ENCODE results near the gene DELE1. TPM values are rescaled to one million over a fixed set of nuclear protein-coding genes. Genes with fewer than 3 reads are reported as not detected.
"Not testable (repeated sequence)": the region's sequence is repeated elsewhere in the genome, so short reads cannot be mapped to it uniquely, and the experiment has no call there.

The DELE1 gene
- polyA plus RNA-seq, 1 donor from 2014 or later = 49.6 TPM

DNA sequence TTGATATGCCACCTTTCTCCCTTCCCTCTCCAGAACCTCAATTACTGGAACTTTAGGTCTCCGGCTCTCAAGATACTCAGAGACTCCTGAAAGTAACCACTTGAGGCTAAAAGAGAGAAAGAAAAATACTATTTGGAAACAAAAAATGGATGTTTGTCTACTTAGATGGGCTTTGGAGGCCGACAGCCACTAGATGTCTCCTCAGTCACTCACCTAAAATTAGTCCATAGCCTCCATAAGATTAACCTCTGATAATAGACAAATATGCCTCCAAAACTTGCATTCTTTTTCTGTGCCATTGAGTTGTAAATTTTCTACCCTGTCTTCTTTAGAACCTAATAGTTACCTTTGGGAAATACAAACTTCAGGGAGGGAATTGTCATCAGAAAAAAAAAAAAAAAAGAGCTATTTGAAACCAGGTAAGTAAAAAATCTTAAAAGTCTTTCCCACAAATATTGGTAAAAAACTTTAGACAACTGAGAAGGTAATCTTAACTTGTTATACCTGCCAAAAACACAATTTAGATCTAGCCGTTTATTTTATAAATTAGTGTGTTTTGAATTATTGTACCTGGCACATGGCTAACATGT, 34.3 kb upstream of the DELE1 start:
- Histone ChIP-seq H3K9me3 (ENCODE audit: low read length) (no peaks in the 10 kb centered on the region), H3K36me3 (ENCODE audit: insufficient read depth, low read length) (no peaks in the 10 kb centered on the region), H3K9me2 (ENCODE audit: insufficient read depth, low read length) (no peaks in the 10 kb centered on the region), H3K27ac (ENCODE audit: low read length) (no peak overlapping the region), H3K79me2 (replicated peaks; ENCODE audit: insufficient read depth, low read length) (no peaks in the 10 kb centered on the region), H2AFZ (ENCODE audit: low read depth, low read length) (no peak overlapping the region), H3F3A (ENCODE audit: insufficient read depth, low read length, poor library complexity, severe bottlenecking) (no peaks in the 10 kb centered on the region), H3K4me3 (ENCODE audit: low read length) (no peak overlapping the region), H3K9ac (ENCODE audit: low read length) (no peak overlapping the region), H3K27me3 (ENCODE audit: insufficient read depth, low read depth, low read length) (no peaks in the 10 kb centered on the region), H4K20me1 (ENCODE audit: insufficient read depth) (no peaks in the 10 kb centered on the region), H3K4me2 (ENCODE audit: low read length) (no peak overlapping the region)
- TF ChIP-seq RAD21 (conservative IDR thresholded peaks at IDR 0.05) (peak; percentile 29), CTCF (IDR thresholded peaks at IDR 0.05; ENCODE audit: poor library complexity, severe bottlenecking) (peak; percentile 33), POLR2AphosphoS5 (IDR thresholded peaks at IDR 0.05) (no peak)

GRCh38 chr5:141890429-141890828, 33.2 kb upstream of the DELE1 start:
- H3K4me3 ChIP-seq (ENCODE audit: low read length) = not testable (repeated sequence)

DNA sequence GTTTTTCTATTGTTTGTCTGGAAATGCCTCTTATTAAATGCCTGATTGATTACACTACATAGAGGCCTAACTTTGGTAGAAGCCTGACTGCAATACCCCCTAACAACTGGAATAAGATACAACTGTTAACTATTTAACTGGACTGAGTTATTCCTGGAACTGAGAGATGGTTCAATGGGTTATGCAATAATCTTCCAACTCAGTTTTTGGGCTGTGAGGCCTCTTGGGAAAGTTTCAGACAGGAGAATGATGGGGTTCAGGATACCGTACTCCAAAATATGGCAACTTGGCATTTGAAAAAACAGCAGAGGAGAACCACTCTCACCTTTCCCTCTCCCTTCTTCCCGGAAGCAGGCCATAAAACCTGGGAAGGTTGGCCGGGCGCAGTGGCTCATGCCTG, 26.2 kb upstream of the DELE1 start:
- Histone ChIP-seq H4K20me1 (ENCODE audit: insufficient read depth) (no peaks in the 10 kb centered on the region), H3F3A (ENCODE audit: insufficient read depth, low read length, poor library complexity, severe bottlenecking) (no peaks in the 10 kb centered on the region), H3K9me3 (ENCODE audit: low read length) (no peaks in the 10 kb centered on the region), H3K9me2 (ENCODE audit: insufficient read depth, low read length) (no peaks in the 10 kb centered on the region), H3K27me3 (ENCODE audit: insufficient read depth, low read depth, low read length) (no peaks in the 10 kb centered on the region), H2AFZ (ENCODE audit: low read depth, low read length) (no peak overlapping the region), H3K9ac (ENCODE audit: low read length) (no peak overlapping the region), H3K36me3 (ENCODE audit: insufficient read depth, low read length) (no peaks in the 10 kb centered on the region), H3K4me2 (ENCODE audit: low read length) (no peak overlapping the region), H3K27ac (ENCODE audit: low read length) (no peak overlapping the region), H3K79me2 (replicated peaks; ENCODE audit: insufficient read depth, low read length) (no peaks in the 10 kb centered on the region), H3K4me3 (ENCODE audit: low read length) (no peak overlapping the region)
- TF ChIP-seq POLR2AphosphoS5 (IDR thresholded peaks at IDR 0.05) (no peak), MXI1 (conservative IDR thresholded peaks at IDR 0.05; ENCODE audit: poor library complexity, severe bottlenecking) (no peak), SMC3 (conservative IDR thresholded peaks at IDR 0.05; ENCODE audit: poor library complexity) (no peak), CTCF (IDR thresholded peaks at IDR 0.05; ENCODE audit: poor library complexity, severe bottlenecking) (no peak), RAD21 (conservative IDR thresholded peaks at IDR 0.05) (no peak), EP300 (conservative IDR thresholded peaks at IDR 0.05; ENCODE audit: poor library complexity, severe bottlenecking) (no peak), EZH2 (IDR thresholded peaks at IDR 0.05; ENCODE audit: borderline replicate concordance, insufficient read depth, low read length, poor library complexity, severe bottlenecking) (no peak), TAF1 (IDR thresholded peaks at IDR 0.05; ENCODE audit: low read depth) (no peak)
- TF ChIP-seq, protein P1, sequence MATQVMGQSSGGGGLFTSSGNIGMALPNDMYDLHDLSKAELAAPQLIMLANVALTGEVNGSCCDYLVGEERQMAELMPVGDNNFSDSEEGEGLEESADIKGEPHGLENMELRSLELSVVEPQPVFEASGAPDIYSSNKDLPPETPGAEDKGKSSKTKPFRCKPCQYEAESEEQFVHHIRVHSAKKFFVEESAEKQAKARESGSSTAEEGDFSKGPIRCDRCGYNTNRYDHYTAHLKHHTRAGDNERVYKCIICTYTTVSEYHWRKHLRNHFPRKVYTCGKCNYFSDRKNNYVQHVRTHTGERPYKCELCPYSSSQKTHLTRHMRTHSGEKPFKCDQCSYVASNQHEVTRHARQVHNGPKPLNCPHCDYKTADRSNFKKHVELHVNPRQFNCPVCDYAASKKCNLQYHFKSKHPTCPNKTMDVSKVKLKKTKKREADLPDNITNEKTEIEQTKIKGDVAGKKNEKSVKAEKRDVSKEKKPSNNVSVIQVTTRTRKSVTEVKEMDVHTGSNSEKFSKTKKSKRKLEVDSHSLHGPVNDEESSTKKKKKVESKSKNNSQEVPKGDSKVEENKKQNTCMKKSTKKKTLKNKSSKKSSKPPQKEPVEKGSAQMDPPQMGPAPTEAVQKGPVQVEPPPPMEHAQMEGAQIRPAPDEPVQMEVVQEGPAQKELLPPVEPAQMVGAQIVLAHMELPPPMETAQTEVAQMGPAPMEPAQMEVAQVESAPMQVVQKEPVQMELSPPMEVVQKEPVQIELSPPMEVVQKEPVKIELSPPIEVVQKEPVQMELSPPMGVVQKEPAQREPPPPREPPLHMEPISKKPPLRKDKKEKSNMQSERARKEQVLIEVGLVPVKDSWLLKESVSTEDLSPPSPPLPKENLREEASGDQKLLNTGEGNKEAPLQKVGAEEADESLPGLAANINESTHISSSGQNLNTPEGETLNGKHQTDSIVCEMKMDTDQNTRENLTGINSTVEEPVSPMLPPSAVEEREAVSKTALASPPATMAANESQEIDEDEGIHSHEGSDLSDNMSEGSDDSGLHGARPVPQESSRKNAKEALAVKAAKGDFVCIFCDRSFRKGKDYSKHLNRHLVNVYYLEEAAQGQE (IDR thresholded peaks at IDR 0.05; ENCODE audit: borderline replicate concordance) = no peak

More at GRCh38 chr5:141890429-141890828, 33.2 kb upstream of the DELE1 start:
- H3K9me3 ChIP-seq (ENCODE audit: low read length); H3K27ac ChIP-seq (ENCODE audit: low read length); H4K20me1 ChIP-seq (ENCODE audit: insufficient read depth); H3K36me3 ChIP-seq (ENCODE audit: insufficient read depth, low read length); H3F3A ChIP-seq (ENCODE audit: insufficient read depth, low read length, poor library complexity, severe bottlenecking); H3K4me2 ChIP-seq (ENCODE audit: low read length); H3K9me2 ChIP-seq (ENCODE audit: insufficient read depth, low read length); H3K27me3 ChIP-seq (ENCODE audit: insufficient read depth, low read depth, low read length); H3K79me2 ChIP-seq (replicated peaks; ENCODE audit: insufficient read depth, low read length); H3K9ac ChIP-seq (ENCODE audit: low read length); H2AFZ ChIP-seq (ENCODE audit: low read depth, low read length): not testable (repeated sequence)

All from neural cell (in vitro differentiated cells).